ENCODE measurements around the gene BST1. TPM values are rescaled to one million over a fixed set of nuclear protein-coding genes. Genes with fewer than 3 reads are reported as not detected.

Gene BST1
- total and polyA plus RNA-seq, 10 of the 15 experiments (the other 5 are each of a cell fraction or from before 2014, with no cell fraction given), result 0.04 to 0.42 (median 0.11) TPM; not detected in 1

DNA sequence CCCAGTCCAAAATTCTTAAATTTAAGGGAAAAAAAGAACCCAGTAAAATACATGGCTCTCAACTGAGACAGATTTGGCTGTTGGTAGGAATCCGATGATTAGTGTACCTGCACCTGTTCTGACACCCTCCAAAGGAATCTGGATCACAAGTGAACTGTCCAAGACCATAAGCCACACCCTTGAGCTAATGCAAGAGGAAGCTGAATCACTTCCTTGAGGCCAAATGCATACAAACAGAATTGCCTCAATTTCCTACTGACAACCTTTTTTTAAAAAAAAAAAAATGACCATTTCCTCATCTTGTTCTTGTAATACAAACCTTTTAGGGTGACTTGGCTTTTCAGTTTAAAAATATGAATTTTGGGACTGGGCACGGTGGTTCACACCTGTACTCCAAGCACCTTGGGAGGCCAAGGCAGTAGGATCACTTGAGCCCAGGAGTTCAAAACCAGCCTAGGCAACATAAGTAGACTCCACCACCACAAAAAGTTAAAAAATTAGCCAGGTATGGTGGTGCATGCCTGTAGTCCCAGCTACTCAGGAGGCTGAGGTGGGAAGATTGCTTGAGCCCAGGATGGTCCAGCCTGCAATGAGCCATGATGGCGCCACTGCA, 37.0 kb upstream of the BST1 start (continued):
- TF ChIP-seq, protein P1, sequence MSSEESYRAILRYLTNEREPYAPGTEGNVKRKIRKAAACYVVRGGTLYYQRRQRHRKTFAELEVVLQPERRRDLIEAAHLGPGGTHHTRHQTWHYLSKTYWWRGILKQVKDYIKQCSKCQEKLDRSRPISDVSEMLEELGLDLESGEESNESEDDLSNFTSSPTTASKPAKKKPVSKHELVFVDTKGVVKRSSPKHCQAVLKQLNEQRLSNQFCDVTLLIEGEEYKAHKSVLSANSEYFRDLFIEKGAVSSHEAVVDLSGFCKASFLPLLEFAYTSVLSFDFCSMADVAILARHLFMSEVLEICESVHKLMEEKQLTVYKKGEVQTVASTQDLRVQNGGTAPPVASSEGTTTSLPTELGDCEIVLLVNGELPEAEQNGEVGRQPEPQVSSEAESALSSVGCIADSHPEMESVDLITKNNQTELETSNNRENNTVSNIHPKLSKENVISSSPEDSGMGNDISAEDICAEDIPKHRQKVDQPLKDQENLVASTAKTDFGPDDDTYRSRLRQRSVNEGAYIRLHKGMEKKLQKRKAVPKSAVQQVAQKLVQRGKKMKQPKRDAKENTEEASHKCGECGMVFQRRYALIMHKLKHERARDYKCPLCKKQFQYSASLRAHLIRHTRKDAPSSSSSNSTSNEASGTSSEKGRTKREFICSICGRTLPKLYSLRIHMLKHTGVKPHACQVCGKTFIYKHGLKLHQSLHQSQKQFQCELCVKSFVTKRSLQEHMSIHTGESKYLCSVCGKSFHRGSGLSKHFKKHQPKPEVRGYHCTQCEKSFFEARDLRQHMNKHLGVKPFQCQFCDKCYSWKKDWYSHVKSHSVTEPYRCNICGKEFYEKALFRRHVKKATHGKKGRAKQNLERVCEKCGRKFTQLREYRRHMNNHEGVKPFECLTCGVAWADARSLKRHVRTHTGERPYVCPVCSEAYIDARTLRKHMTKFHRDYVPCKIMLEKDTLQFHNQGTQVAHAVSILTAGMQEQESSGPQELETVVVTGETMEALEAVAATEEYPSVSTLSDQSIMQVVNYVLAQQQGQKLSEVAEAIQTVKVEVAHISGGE (CRISPR knock-in tag; IDR thresholded peaks at IDR 0.05), result no peak
- TF ChIP-seq, protein P2, sequence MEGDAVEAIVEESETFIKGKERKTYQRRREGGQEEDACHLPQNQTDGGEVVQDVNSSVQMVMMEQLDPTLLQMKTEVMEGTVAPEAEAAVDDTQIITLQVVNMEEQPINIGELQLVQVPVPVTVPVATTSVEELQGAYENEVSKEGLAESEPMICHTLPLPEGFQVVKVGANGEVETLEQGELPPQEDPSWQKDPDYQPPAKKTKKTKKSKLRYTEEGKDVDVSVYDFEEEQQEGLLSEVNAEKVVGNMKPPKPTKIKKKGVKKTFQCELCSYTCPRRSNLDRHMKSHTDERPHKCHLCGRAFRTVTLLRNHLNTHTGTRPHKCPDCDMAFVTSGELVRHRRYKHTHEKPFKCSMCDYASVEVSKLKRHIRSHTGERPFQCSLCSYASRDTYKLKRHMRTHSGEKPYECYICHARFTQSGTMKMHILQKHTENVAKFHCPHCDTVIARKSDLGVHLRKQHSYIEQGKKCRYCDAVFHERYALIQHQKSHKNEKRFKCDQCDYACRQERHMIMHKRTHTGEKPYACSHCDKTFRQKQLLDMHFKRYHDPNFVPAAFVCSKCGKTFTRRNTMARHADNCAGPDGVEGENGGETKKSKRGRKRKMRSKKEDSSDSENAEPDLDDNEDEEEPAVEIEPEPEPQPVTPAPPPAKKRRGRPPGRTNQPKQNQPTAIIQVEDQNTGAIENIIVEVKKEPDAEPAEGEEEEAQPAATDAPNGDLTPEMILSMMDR (IDR thresholded peaks at IDR 0.05 in 2 of 3, conservative IDR thresholded peaks at IDR 0.05 in 1 of 3; ENCODE audit: control insufficient read depth in 2 of 3, extremely low read depth in 1 of 3, insufficient read depth in 1 of 3, low read depth in 3 of 3, low read length in 3 of 3), result no peak
- no peak for TF ChIP-seq DPF2 (IDR thresholded peaks at IDR 0.05)
- TF ChIP-seq STAT1 (conservative IDR thresholded peaks at IDR 0.05), result no peak
- TF ChIP-seq, protein P3, sequence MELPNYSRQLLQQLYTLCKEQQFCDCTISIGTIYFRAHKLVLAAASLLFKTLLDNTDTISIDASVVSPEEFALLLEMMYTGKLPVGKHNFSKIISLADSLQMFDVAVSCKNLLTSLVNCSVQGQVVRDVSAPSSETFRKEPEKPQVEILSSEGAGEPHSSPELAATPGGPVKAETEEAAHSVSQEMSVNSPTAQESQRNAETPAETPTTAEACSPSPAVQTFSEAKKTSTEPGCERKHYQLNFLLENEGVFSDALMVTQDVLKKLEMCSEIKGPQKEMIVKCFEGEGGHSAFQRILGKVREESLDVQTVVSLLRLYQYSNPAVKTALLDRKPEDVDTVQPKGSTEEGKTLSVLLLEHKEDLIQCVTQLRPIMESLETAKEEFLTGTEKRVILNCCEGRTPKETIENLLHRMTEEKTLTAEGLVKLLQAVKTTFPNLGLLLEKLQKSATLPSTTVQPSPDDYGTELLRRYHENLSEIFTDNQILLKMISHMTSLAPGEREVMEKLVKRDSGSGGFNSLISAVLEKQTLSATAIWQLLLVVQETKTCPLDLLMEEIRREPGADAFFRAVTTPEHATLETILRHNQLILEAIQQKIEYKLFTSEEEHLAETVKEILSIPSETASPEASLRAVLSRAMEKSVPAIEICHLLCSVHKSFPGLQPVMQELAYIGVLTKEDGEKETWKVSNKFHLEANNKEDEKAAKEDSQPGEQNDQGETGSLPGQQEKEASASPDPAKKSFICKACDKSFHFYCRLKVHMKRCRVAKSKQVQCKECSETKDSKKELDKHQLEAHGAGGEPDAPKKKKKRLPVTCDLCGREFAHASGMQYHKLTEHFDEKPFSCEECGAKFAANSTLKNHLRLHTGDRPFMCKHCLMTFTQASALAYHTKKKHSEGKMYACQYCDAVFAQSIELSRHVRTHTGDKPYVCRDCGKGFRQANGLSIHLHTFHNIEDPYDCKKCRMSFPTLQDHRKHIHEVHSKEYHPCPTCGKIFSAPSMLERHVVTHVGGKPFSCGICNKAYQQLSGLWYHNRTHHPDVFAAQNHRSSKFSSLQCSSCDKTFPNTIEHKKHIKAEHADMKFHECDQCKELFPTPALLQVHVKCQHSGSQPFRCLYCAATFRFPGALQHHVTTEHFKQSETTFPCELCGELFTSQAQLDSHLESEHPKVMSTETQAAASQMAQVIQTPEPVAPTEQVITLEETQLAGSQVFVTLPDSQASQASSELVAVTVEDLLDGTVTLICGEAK (IDR thresholded peaks at IDR 0.05; ENCODE audit: borderline replicate concordance), result no peak
- no peak for TF ChIP-seq NFYB (IDR thresholded peaks at IDR 0.05; ENCODE audit: insufficient read depth, low read depth, low read length)
- no peak for TF ChIP-seq HDAC6 (IDR thresholded peaks at IDR 0.05; ENCODE audit: unreplicated experiment)
- TF ChIP-seq ETV6 (conservative IDR thresholded peaks at IDR 0.05 in 1 of 2, IDR thresholded peaks at IDR 0.05 in 1 of 2; ENCODE audit: borderline replicate concordance in 1 of 2, low read depth in 1 of 2), result no peak
- TF ChIP-seq RAD51 (IDR thresholded peaks at IDR 0.05), result no peak
- TF ChIP-seq, protein P4, sequence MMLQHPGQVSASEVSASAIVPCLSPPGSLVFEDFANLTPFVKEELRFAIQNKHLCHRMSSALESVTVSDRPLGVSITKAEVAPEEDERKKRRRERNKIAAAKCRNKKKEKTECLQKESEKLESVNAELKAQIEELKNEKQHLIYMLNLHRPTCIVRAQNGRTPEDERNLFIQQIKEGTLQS (IDR thresholded peaks at IDR 0.05; ENCODE audit: borderline replicate concordance, extremely low read depth, low read depth, low read length), result no peak
